IMR-90 (cell line): ENCODE results near the gene HOXC12. TPM values are rescaled to one million over a fixed set of nuclear protein-coding genes. Genes with fewer than 3 reads are reported as not detected.

Source experiments
- ATAC-seq: fragments of 200-7000 bp; cut with Tn5 transposase; 2 replicates; pipeline ENCODE4 v1.9.1; 2020; ENCODE audit warnings: low read depth, mild to moderate bottlenecking, moderate library complexity
- BruUV-seq: library from RNA; stranded (reverse); fragments of 400-500 nt; replicated peaks from 2 replicates; lab custom pipeline; 2021; lab: Mats Ljungman, UMichigan
- CTCF ChIA-PET: fragments of 300-600 bp; formaldehyde crosslinking; extraction: SDS; loops from one replicate; lab custom pipeline; 2021; ENCODE audit warnings: antibody characterized with exemption; lab: Yijun Ruan, JAX
- POLR2A ChIA-PET: fragments of 300-600 bp; sonication (Branson Sonifier 250); formaldehyde crosslinking; loops from one replicate; lab custom pipeline; 2022; ENCODE audit warnings: antibody characterized with exemption; ENCODE audit not compliant: unreplicated experiment; lab: Charles Lee
- DNase-seq: peaks from one replicate; pipeline ENCODE4 v3.0.0; 2013
- H2AFZ ChIP-seq: replicated peaks from 2 replicates; pipeline ENCODE3; 2013; ENCODE audit warnings: low read length, mild to moderate bottlenecking; ENCODE audit not compliant: poor library complexity
- H2AK5ac ChIP-seq: 2 replicates; pipeline ENCODE4 v1.6.1; 2013; ENCODE audit warnings: low read depth, low read length, inconsistent platforms
- H2AK9ac ChIP-seq: replicated peaks from 2 replicates; pipeline ENCODE3; 2013; ENCODE audit warnings: mild to moderate bottlenecking, low read depth, low read length, moderate library complexity; ENCODE audit not compliant: poor library complexity
- H2BK120ac ChIP-seq: 2 replicates; pipeline ENCODE4 v1.6.1; 2013; ENCODE audit warnings: low read depth, low read length, inconsistent platforms
- H2BK15ac ChIP-seq: 3 replicates; pipeline ENCODE4 v1.6.1; 2013; ENCODE audit warnings: low read depth, low read length, inconsistent platforms
- H2BK20ac ChIP-seq: 2 replicates; pipeline ENCODE4 v1.6.1; 2013; ENCODE audit warnings: low read depth, mild to moderate bottlenecking, inconsistent platforms, low read length, moderate library complexity
- H2BK5ac ChIP-seq: 2 replicates; pipeline ENCODE4 v1.6.1; 2013; ENCODE audit warnings: mild to moderate bottlenecking, low read depth, low read length, inconsistent platforms; ENCODE audit not compliant: poor library complexity, severe bottlenecking
- H3K14ac ChIP-seq: replicated peaks from 2 replicates; pipeline ENCODE4 v1.6.1; 2013; ENCODE audit warnings: low read depth, low read length, inconsistent platforms
- H3K18ac ChIP-seq: 2 replicates; pipeline ENCODE4 v1.6.1; 2013; ENCODE audit warnings: low read depth, low read length, control low read depth
- H3K23ac ChIP-seq: 2 replicates; pipeline ENCODE4 v1.6.1; 2013; ENCODE audit warnings: low read depth, low read length, inconsistent platforms
- H3K27ac ChIP-seq: 2 replicates; pipeline ENCODE4 v1.5.1; 2013; ENCODE audit warnings: mild to moderate bottlenecking, control low read depth, low read length; ENCODE audit not compliant: insufficient read depth
- H3K27me3 ChIP-seq: 2 replicates; pipeline ENCODE4 v1.6.1; 2013; ENCODE audit warnings: low read length; ENCODE audit not compliant: control insufficient read depth, insufficient read depth
- H3K36me3 ChIP-seq: 2 replicates; pipeline ENCODE4 v1.6.1; 2013; ENCODE audit warnings: low read length, mixed read lengths; ENCODE audit not compliant: control insufficient read depth, insufficient read depth
- H3K4ac ChIP-seq: 2 replicates; pipeline ENCODE4 v1.6.1; 2013; ENCODE audit warnings: low read depth, low read length, inconsistent platforms
- H3K4me1 ChIP-seq: 2 replicates; pipeline ENCODE4 v1.6.1; 2013; ENCODE audit warnings: low read length, mixed read lengths; ENCODE audit not compliant: control insufficient read depth, insufficient read depth
- H3K4me2 ChIP-seq: 2 replicates; pipeline ENCODE4 v1.6.1; 2013; ENCODE audit warnings: low read depth, mild to moderate bottlenecking, control low read depth, low read length, moderate library complexity
- H3K4me3 ChIP-seq: 2 replicates; pipeline ENCODE4 v1.5.1; 2013; ENCODE audit warnings: low read depth, mild to moderate bottlenecking, control low read depth, low read length, moderate library complexity; ENCODE audit not compliant: insufficient read depth
- H3K56ac ChIP-seq: 2 replicates; pipeline ENCODE4 v1.6.1; 2013; ENCODE audit warnings: low read length, inconsistent platforms; ENCODE audit not compliant: insufficient read depth; ENCODE audit errors: extremely low read depth
- H3K79me1 ChIP-seq, 2 experiments: 2 replicates each; pipeline ENCODE4 v1.6.1; 2013; ENCODE audit warnings: low read length in 2 of 2, inconsistent platforms in 1 of 2, low read depth in 1 of 2
- H3K9ac ChIP-seq: 2 replicates; pipeline ENCODE4 v1.6.1; 2013; ENCODE audit warnings: low read depth, low read length, control low read depth
- H3K9me1 ChIP-seq: 2 replicates; pipeline ENCODE4 v1.6.1; 2013; ENCODE audit warnings: low read length, inconsistent platforms; ENCODE audit not compliant: insufficient read depth
- H3K9me3 ChIP-seq: 2 replicates; pipeline ENCODE4 v1.6.1; 2013; ENCODE audit warnings: low read length; ENCODE audit not compliant: control insufficient read depth, insufficient read depth
- H4K20me1 ChIP-seq: 2 replicates; pipeline ENCODE4 v1.6.1; 2013; ENCODE audit warnings: low read length, inconsistent platforms; ENCODE audit not compliant: insufficient read depth
- H4K5ac ChIP-seq: 2 replicates; pipeline ENCODE4 v1.6.1; 2013; ENCODE audit warnings: mild to moderate bottlenecking, low read depth, low read length, control low read depth
- H4K8ac ChIP-seq, 2 experiments: 2 replicates each; pipeline ENCODE4 v1.6.1; 2013; ENCODE audit warnings: low read depth in 2 of 2, low read length in 2 of 2, control low read depth in 1 of 2, inconsistent platforms in 1 of 2
- H4K91ac ChIP-seq: 2 replicates; pipeline ENCODE4 v1.6.1; 2013; ENCODE audit warnings: low read depth, low read length, inconsistent platforms; ENCODE audit not compliant: insufficient read depth
- BHLHE40 ChIP-seq: fragments of 150-350 bp; IDR thresholded peaks from 2 replicates; pipeline ENCODE4 v1.6.1; 2016; ENCODE audit warnings: mild to moderate bottlenecking, low read depth, low read length
- CEBPB ChIP-seq: IDR thresholded peaks from 2 replicates; pipeline ENCODE4 v1.6.1; 2012; ENCODE audit warnings: low read depth, low read length, improper control_type of control experiment
- CHD1 ChIP-seq: IDR thresholded peaks from 2 replicates; pipeline ENCODE4 v1.6.1; 2012; ENCODE audit warnings: low read depth, low read length, improper control_type of control experiment
- CTCF ChIP-seq: conservative IDR thresholded peaks from 2 replicates; pipeline ENCODE4 v1.5.1; 2012; ENCODE audit warnings: mild to moderate bottlenecking, low read depth, low read length, improper control_type of control experiment
- ELK1 ChIP-seq: fragments of 150-350 bp; IDR thresholded peaks from 2 replicates; pipeline ENCODE4 v1.6.1; 2016; ENCODE audit warnings: low read depth, mild to moderate bottlenecking, low read length, moderate library complexity, borderline replicate concordance
- FOS ChIP-seq: fragments of 150-350 bp; IDR thresholded peaks from 2 replicates; pipeline ENCODE4 v1.6.1; 2016; ENCODE audit warnings: low read depth, low read length
- MAFK ChIP-seq: IDR thresholded peaks from 2 replicates; pipeline ENCODE4 v1.6.1; 2012; ENCODE audit warnings: low read depth, low read length, improper control_type of control experiment
- MAZ ChIP-seq: IDR thresholded peaks from 2 replicates; pipeline ENCODE4 v1.6.1; 2012; ENCODE audit warnings: low read depth, mild to moderate bottlenecking, low read length, improper control_type of control experiment, moderate library complexity, borderline replicate concordance
- NFE2L2 ChIP-seq: fragments of 150-350 bp; IDR thresholded peaks from 2 replicates; pipeline ENCODE4 v1.6.1; 2016; ENCODE audit warnings: low read depth, mild to moderate bottlenecking, low read length
- POLR2A ChIP-seq: IDR thresholded peaks from 2 replicates; pipeline ENCODE4 v1.6.1; 2012; ENCODE audit warnings: mild to moderate bottlenecking, low read depth, low read length
- RAD21 ChIP-seq: IDR thresholded peaks from 2 replicates; pipeline ENCODE4 v1.6.1; 2012; ENCODE audit warnings: low read length, improper control_type of control experiment
- RFX5 ChIP-seq: IDR thresholded peaks from 2 replicates; pipeline ENCODE4 v1.8.0; 2012; ENCODE audit warnings: low read depth, mild to moderate bottlenecking, low read length, moderate library complexity
- SMC3 ChIP-seq: fragments of 150-350 bp; IDR thresholded peaks from 2 replicates; pipeline ENCODE4 v1.6.1; 2016; ENCODE audit warnings: low read depth, mild to moderate bottlenecking, antibody characterized with exemption, low read length, moderate library complexity
- WGBS, 2 experiments: methylation state at CpG; one replicate each; pipeline versions ENCODE4 v1.1.5 to v1.1.7; 2013; ENCODE audit warnings: missing lambda C conversion rate in 2 of 2; ENCODE audit not compliant: insufficient read length in 1 of 2; ENCODE audit errors: extremely low coverage in 2 of 2; 5-methylcytosine and 5-hydroxymethylcytosine counted together
- dilution Hi-C: fragments of 300-500 bp; cut with HindIII; formaldehyde crosslinking; loops from one replicate; pipeline ENCODE4 v1.14.3; 2018; ENCODE audit warnings: low sequenced_read_pairs; ENCODE audit not compliant: unreplicated experiment
- in situ Hi-C: fragments of 300-500 bp; cut with MboI; formaldehyde crosslinking; loops from 3 replicates; pipeline ENCODE4 v1.14.3; 2019; ENCODE audit warnings: low sequenced_read_pairs, inconsistent platforms, mixed read lengths
- intact Hi-C: fragments of 100-400 bp; cut with micrococcal nuclease; formaldehyde crosslinking; loops from 2 replicates; pipeline ENCODE4 v1.10.0; 2022
- polyA plus RNA-seq, 3 experiments: library from polyadenylated mRNA; depleted of rRNA; stranded (reverse); fragments of >200 nt; gene quantifications; 2 replicates each; pipeline ENCODE4 v1.2.3, GENCODE V29; 2012; ENCODE audit warnings: low replicate concordance in 1 of 3
- total RNA-seq: library from RNA; depleted of rRNA; stranded (reverse); fragments of >200 nt; gene quantifications from 2 replicates; pipeline ENCODE4 v1.2.3, GENCODE V29; 2012
- TF ChIP-seq, protein P1 (sequence below): fragments of 150-350 bp; IDR thresholded peaks from 2 replicates; pipeline ENCODE4 v1.6.1; 2017; ENCODE audit warnings: mild to moderate bottlenecking, antibody characterized with exemption, low read length, low read depth

The HOXC12 gene
- total and polyA plus RNA-seq, 2 of the 4 experiments (the other 2 are of a cell fraction) = not detected

DNA sequence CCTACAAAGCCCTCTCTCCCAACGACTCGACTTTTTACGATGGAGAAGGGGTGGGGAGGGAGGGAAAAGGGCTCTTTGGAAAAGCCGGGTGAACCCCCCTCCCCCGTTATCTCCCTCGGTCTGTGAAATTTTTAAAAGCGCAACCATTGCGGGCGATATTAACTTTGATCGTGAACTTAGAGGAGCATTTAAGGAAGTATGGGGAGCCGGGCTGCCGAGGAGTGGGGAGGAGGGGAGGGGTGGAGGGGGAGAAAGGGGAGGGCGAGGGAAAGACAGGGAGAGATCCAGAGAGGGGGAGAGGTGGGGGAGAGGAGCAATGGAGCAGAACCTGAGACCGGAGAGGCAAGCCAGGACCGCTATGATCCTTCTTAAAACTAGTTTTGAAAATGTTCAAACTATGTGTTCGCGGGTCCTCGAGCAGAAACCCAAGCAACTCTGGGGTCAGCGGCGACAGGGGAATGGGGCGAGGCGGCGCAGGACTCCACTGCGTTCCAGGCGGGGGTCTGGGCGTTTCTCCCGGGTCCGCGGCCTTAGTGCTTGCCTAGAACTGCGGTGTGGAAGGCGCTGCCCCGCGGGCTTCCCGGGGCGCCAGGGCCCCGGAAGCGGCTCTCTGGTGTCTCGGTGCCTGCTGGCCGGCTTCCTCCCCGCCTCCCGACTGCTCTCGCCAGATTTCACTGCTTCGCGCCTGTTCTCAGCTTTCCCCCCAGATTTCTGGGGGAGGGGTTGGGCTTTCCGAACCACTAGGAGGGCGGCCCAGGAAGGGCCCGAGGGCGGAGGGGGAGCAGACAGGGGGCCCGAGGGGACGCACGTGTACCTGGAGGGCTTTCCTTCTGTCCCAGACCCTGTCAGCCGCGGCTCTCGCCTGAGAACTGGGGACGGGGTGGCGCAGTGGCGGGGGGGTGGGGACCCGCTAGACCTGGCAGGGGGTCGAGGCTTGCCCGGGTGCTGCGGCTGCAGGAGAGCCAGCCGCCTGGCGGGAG, 19.7 kb downstream of the HOXC12 start, which contains the start of gene HOTAIR:
HOTAIR (minus strand) TSS at position 871 of the 980 bp plus-strand sequence.
- no peak within 1 kb of the TSS for H3K4me3 ChIP-seq
- in situ Hi-C loops = no loop called here
- H4K5ac ChIP-seq = no peak within 1 kb of the TSS
- no peak within 1 kb of the TSS for H2BK120ac ChIP-seq
- ChIA-PET POLR2A (no interaction called here), CTCF (no interaction called here)
- no peak within 1 kb of the TSS for H3K23ac ChIP-seq
- ATAC-seq (no peak; the same call in 1 of the 2 replicates), DNase-seq (no peak)
- no peak within 1 kb of the TSS for H2BK20ac ChIP-seq
- no peak within 1 kb of the TSS for H3K4ac ChIP-seq
- H3K36me3 ChIP-seq = no peaks in the 10 kb centered on the region
- no peak within 1 kb of the TSS for H3K56ac ChIP-seq
- peaks cover 15% of the 10 kb centered on the region for H3K9me3 ChIP-seq
- H2BK5ac ChIP-seq = no peak within 1 kb of the TSS
- 5% methylated on average over 4 of the region's 63 CpGs; no CpG with 5 or more reads in 1 of the 2 experiments for WGBS, 2 experiments
- H4K91ac ChIP-seq = no peak within 1 kb of the TSS
- H3K4me1 ChIP-seq = peaks cover 2% of the 10 kb centered on the region; the same call in 1 of the 2 replicates
- H3K18ac ChIP-seq = no peak within 1 kb of the TSS
- H4K8ac ChIP-seq = no peak within 1 kb of the TSS
- H3K4me2 ChIP-seq = peak within 1 kb of the TSS; percentile 50; the same call in 1 of the 2 replicates
- H2AK5ac ChIP-seq = no peak within 1 kb of the TSS
- BruUV-seq = no TSS peak
- no peak within 1 kb of the TSS for H2AK9ac ChIP-seq
- dilution Hi-C loops = no loop called here
- no peak within 1 kb of the TSS for H2BK15ac ChIP-seq
- H3K14ac ChIP-seq = no peak within 1 kb of the TSS
- H3K27me3 ChIP-seq = peaks cover 97% of the 10 kb centered on the region
- H2AFZ ChIP-seq = peak within 1 kb of the TSS; percentile 14
- H3K79me1 ChIP-seq = no peaks in the 10 kb centered on the region
- no peaks in the 10 kb centered on the region for H3K9me1 ChIP-seq
- no peak within 1 kb of the TSS for H3K9ac ChIP-seq
- peaks cover 2% of the 10 kb centered on the region; the same call in 1 of the 2 replicates for H4K20me1 ChIP-seq
- intact Hi-C loops = no loop called here
- H3K27ac ChIP-seq = no peak within 1 kb of the TSS
- TF ChIP-seq CTCF (no peak), NFE2L2 (no peak), FOS (no peak), CEBPB (no peak), RAD21 (no peak), BHLHE40 (no peak), ELK1 (no peak), POLR2A (no peak), MAZ (no peak), SMC3 (no peak), CHD1 (no peak), MAFK (no peak), RFX5 (no peak)
- TF ChIP-seq, protein P1, sequence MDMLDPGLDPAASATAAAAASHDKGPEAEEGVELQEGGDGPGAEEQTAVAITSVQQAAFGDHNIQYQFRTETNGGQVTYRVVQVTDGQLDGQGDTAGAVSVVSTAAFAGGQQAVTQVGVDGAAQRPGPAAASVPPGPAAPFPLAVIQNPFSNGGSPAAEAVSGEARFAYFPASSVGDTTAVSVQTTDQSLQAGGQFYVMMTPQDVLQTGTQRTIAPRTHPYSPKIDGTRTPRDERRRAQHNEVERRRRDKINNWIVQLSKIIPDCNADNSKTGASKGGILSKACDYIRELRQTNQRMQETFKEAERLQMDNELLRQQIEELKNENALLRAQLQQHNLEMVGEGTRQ = no peak
